GM12801 (cell line): ENCODE measurements around the gene LRP2BP.

Experiments used
- TF ChIP-seq, protein P1 (sequence below): IDR thresholded peaks from one replicate; pipeline ENCODE4 v1.5.1; 2011; ENCODE audit warnings: control low read depth; ENCODE audit not compliant: insufficient read length; ENCODE audit errors: extremely low read depth

Gene LRP2BP

DNA sequence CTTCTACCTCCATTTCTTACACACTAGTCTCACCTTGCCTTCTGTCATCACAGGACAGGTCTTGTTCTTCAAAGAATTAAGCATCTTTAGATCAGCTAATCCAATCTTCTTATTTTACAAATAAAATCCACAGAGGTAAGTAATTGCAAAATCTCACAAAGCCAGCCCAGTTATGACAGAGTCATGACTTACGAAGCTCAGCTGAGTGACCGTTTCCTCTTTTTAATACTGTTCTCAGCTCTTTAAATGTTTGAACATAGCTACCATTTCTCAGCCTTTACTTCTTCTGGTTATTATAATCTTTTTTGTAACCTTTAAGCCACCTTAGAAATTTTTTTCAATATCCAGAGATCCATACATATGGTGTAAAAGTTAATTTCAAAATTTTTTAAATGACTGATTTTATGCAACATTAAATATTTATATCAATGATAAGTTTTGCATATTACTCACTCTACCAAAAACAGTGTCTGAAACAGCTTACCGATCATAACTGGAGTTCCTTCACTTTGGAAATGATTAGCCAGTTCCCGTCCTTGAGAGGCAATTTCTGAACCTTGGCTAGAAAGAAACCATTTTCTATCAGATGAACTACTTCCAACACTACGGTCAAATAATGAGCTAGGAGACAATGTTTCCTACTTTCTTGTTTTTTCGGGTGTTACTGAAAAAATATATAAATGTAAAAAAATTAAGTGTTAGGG is 9.7 kb upstream of the LRP2BP start:
- TF ChIP-seq, protein P1, sequence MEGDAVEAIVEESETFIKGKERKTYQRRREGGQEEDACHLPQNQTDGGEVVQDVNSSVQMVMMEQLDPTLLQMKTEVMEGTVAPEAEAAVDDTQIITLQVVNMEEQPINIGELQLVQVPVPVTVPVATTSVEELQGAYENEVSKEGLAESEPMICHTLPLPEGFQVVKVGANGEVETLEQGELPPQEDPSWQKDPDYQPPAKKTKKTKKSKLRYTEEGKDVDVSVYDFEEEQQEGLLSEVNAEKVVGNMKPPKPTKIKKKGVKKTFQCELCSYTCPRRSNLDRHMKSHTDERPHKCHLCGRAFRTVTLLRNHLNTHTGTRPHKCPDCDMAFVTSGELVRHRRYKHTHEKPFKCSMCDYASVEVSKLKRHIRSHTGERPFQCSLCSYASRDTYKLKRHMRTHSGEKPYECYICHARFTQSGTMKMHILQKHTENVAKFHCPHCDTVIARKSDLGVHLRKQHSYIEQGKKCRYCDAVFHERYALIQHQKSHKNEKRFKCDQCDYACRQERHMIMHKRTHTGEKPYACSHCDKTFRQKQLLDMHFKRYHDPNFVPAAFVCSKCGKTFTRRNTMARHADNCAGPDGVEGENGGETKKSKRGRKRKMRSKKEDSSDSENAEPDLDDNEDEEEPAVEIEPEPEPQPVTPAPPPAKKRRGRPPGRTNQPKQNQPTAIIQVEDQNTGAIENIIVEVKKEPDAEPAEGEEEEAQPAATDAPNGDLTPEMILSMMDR = no peak

DNA sequence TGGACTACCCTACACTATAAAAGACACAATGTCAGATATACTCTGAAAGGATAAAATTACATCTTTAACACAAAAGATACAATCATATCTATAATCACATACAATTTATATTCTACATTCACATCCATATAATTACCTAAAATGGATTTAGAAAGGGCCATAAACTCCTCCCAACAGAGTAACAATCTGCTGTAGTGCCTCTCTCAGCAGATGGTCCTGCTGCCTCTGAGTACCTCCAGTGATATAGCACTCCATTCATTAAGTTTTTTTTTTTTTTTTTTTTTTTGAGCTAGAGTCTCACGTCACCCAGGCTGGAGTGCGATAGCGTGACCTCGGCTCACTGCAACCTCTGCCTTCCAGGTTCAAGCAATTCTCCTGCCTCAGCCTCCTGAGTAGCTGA is 8.3 kb upstream of the LRP2BP start:
- TF ChIP-seq, protein P1 = no peak

DNA sequence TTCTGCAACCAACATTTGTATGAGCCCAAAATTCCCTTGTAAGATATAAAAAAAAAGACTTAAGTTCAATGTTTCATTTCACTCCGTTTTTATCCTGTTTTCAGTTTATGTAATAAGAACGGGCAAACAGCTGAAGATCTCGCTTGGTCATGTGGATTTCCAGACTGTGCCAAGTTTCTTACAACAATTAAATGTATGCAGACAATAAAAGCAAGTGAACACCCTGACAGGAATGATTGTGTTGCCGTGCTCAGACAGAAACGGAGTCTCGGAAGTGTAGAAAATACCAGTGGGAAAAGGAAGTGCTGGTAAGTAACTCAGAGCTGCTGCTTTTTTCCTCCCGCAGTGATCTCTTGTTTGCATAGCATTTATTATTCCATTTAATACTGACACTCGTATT is 3.7 kb upstream of the LRP2BP start:
- TF ChIP-seq, protein P1 = no peak

DNA sequence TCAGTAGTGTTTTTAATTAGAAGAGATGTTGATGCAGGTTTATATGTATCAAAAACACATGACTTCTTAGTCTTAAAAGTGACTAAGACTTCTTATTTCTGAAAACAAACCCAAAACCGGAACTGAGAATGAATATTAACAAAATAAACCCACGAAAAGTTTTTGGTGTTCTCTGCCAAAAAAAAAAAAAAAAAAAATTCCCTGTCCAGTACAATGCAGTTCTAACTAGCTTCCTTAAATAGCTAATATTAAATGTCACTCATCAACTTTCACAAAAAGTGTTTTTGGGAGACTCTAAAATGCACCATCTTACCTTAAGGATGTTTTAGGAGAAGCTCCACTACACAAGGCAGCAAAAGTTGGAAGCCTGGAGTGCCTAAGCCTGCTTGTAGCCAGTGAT is 2.9 kb upstream of the LRP2BP start:
- TF ChIP-seq, protein P1 = no peak

DNA sequence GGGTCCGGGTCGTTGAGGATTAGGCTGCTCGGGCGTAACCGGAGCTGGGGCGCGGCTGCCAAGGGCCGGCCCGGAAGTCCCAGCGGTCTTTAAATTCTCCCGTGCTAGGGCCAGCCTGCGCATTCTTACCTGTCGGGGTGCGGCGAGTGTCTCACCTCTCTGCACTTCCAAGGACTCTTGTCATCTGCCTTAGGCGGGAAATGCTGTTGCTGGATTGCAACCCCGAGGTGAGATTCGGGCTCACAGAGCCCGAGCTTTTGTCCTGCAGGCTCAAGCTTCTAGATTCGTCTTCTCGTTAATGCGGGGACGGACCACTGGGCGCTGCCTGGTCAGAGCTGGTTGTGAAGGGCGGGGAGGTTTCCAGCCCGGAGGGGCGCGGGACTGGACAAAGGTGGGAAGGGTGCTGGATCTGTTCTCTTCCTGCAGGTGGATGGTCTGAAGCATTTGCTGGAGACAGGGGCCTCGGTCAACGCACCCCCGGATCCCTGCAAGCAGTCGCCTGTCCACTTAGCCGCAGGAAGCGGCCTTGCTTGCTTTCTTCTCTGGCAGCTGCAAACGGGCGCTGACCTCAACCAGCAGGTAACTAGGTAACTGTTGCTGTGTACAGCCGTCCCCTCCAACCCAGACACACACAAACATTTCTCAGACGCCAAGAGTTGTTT is 1.1 kb upstream of the LRP2BP start, which contains the start of gene ANKRD37:
Gene ANKRD37, plus strand, starts transcription at position 118 of the 662 bp plus-strand sequence. Its CDS starts 83 bp downstream, at position 201.
- TF ChIP-seq, protein P1 = no peak

DNA sequence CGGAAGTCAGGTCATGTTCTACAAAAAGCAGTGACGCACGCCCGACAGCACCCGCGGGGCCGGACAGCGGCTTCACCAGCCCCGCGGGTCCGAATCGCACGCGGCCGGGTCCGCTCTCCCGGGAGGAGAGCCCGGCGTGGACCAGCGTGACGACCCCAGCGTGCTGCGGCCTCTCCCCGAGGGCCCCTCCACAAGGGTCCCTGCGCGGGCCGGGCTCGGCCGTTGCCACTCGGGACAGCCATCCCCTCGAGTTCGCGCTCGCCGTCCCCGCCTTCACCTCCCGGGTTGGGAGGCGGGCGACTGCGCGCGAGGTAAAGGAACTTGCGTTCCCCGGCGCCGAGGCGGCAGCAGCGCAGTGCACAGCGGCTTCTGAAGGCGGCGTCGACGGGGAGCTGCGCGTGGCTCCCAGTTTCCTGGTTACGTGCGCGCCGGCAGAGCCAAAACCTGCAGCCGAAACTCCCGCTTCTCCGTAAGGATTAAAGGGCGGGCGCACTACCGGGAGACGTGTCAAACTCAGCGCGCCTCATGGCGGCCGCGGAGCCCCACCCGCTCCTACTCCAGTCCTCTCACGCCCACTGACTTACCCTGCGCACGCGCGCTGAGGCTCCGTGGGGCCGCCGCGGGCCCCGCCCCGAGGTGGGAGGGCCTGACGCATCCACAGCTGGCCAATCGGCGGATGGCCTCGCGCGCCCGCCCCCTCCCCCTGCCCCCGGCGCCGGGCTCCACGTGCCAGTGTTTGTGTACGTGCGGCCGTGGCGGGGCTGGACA is 416 bp upstream of the LRP2BP start:
- TF ChIP-seq, protein P1 = no peak

DNA sequence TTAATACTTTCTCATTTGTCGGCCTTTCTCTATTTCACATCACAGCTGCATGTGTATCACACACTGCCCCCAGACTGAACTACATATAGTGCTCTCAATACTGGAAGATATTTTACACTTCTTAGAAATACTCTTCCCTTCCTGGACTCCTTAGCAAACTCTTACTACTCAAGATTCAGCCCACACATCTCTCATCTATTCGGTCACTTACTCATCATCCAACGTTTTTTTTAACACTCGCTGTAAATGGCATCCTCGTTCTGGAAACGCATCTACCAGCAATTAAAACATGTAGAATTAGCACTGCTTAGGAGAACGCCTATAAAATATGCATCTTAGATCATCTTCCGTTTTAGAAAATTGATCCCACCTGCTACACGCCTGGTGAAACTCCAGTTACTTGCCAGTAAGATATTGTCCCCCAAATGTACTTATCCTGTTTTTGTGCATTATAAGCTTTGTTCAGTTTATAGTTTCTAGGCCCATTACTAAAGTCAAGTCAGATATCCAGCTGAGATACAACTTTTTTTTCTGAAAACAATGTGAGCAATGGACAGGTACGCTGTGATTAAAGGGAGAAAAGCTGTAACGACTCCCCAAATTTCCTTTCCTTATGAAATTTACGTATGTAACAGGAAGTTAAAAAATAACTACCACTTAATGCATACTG is 1.0 kb downstream of the LRP2BP start:
- TF ChIP-seq, protein P1 = no peak
